ENCODE measurements around the gene APBA2.

APBA2 gene

DNA sequence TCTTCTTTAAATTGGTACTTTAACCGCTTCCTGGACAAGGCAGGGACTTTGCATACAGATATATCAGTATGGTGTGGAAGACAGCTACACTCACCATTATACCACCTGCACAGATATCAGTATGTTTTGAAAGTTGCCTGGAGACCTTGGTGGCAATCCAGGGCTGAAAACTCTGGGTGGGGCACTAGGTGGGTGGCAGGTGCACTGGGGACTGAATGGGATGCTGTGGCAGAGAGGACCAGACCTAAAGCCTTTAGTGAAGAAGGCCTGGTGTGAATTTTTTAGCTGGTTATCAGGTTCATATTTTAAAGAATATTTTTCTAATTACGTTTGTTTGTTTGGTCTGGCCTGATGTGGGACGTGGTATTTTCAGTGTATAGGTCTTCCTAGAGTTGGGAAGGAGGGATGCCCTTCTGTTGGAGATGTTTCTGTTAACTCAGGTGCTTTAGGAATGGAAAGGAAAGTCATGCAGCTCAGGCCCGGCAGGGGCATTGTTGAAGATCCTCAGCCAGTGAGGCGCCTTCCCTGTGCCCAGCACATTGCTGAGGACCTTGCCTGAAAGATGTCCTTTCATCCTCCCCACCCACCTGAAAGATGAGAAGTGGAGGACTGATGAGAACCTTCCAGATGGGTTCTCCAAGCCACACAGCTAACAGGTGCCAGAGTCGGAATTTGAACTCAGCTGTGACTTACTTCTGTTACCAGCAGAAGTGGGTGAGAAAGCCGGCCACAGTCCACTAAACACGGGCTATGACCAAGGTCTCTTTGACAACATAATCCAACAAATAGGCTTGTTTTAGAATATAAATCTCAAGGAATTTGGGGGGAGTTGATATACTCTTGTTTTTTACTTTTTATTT, 77.3 kb downstream of the APBA2 start:
- Histone ChIP-seq H3K9ac (ENCODE audit: low read length) (no peak overlapping the region), H3K9me3 (ENCODE audit: control insufficient read depth, low read length) (no peaks in the 10 kb centered on the region), H3K4me1 (ENCODE audit: control insufficient read depth, insufficient read depth, low read length) (no peaks in the 10 kb centered on the region), H3K36me3 (ENCODE audit: control insufficient read depth, insufficient read depth, low read length) (no peaks in the 10 kb centered on the region), H3K4me3 (ENCODE audit: low read length) (no peak overlapping the region), H3K27me3 (ENCODE audit: control insufficient read depth, insufficient read depth, low read length) (no peaks in the 10 kb centered on the region)

GRCh38 chr15:28963711-28964081, 77.9 kb downstream of the APBA2 start:
- Histone ChIP-seq H3K4me1 (ENCODE audit: control insufficient read depth, insufficient read depth, low read length) (no peaks in the 10 kb centered on the region), H3K4me3 (ENCODE audit: low read length) (no peak overlapping the region), H3K9me3 (ENCODE audit: control insufficient read depth, low read length) (no peaks in the 10 kb centered on the region), H3K27me3 (ENCODE audit: control insufficient read depth, insufficient read depth, low read length) (no peaks in the 10 kb centered on the region), H3K36me3 (ENCODE audit: control insufficient read depth, insufficient read depth, low read length) (no peaks in the 10 kb centered on the region), H3K9ac (ENCODE audit: low read length) (no peak overlapping the region)

DNA sequence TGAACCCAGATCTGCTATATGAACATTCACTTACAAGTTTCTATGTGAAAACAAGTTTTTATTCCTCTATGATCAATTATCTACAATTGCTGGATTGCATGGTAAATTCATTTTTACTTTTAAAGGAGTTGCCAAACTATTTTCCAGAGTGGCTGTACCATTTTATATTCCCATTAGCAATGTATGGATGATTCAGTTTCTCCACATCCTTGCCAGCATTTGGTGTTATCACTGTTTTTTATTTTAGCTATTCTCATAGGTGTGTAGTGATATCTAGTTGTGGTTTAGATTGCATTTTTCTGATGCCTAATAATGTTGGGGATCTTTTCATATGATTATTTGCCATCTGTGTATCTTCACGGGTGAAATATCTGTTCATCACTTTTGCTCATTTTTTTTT, 78.3 kb downstream of the APBA2 start:
- Histone ChIP-seq H3K4me3 (ENCODE audit: low read length) (no peak overlapping the region), H3K36me3 (ENCODE audit: control insufficient read depth, insufficient read depth, low read length) (no peaks in the 10 kb centered on the region), H3K4me1 (ENCODE audit: control insufficient read depth, insufficient read depth, low read length) (no peaks in the 10 kb centered on the region), H3K27me3 (ENCODE audit: control insufficient read depth, insufficient read depth, low read length) (no peaks in the 10 kb centered on the region), H3K9ac (ENCODE audit: low read length) (no peak overlapping the region), H3K9me3 (ENCODE audit: control insufficient read depth, low read length) (no peaks in the 10 kb centered on the region)

DNA sequence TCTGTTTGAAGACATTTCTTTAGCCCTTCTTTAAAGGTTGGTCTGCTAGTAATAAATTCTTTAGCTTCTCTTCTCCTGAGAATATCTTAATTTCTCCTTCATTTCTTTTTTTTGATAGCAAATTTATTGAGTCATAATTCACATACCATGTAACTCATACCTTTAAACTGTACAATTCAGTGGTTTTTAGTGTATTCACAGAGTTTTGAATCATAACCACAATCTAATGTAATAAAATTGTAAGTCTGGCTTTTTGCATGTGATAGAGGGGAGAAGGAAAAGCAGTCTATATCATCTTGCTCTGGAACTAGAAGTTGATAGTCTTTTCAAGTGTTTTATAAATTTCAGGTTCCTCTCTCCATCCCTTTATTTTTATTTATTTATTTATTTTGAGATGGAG, 81.3 kb downstream of the APBA2 start:
- Histone ChIP-seq H3K9ac (ENCODE audit: low read length) (no peak overlapping the region), H3K4me3 (ENCODE audit: low read length) (no peak overlapping the region), H3K36me3 (ENCODE audit: control insufficient read depth, insufficient read depth, low read length) (no peaks in the 10 kb centered on the region), H3K9me3 (ENCODE audit: control insufficient read depth, low read length) (no peaks in the 10 kb centered on the region), H3K27me3 (ENCODE audit: control insufficient read depth, insufficient read depth, low read length) (no peaks in the 10 kb centered on the region), H3K4me1 (ENCODE audit: control insufficient read depth, insufficient read depth, low read length) (no peaks in the 10 kb centered on the region)

- no peak overlapping the region for H3K9ac ChIP-seq (ENCODE audit: low read length)
- no peaks in the 10 kb centered on the region for H3K9me3 ChIP-seq (ENCODE audit: control insufficient read depth, low read length)
- no peaks in the 10 kb centered on the region for H3K27me3 ChIP-seq (ENCODE audit: control insufficient read depth, insufficient read depth, low read length)
- no peaks in the 10 kb centered on the region for H3K36me3 ChIP-seq (ENCODE audit: control insufficient read depth, insufficient read depth, low read length)
- no peaks in the 10 kb centered on the region for H3K4me1 ChIP-seq (ENCODE audit: control insufficient read depth, insufficient read depth, low read length)
- H3K4me3 ChIP-seq (ENCODE audit: low read length), result no peak overlapping the region
These were observed 82.2 kb downstream of the APBA2 start for GRCh38 chr15:28967990-28968389.

DNA sequence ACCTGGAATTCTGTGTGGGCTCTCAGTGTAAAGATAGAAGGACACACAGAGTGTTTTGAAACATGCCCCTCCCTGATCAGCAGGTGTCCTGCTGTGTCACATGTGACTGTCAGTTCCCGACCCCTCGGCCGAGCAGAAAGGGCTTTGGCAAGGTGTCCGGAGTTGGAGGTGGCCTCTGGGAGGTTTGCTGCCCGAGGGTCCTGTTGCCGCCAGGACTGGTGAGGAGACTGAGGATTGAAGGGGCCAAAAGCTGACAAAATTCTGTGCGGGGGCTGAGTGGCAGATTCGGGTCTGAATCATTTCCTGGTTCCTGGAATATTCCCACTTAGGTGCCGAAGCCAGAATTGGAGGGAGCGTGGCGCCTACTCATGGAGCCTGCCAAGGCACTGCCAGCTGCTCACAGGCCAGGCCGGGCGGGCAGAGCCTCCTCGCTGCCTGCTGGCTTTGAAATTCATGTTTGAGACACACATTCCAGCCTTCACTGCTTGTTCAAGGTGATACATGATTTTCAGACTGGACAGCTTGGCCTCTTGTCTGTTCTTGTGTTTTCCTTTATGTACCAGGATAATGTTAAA, 83.8 kb downstream of the APBA2 start:
- Histone ChIP-seq H3K36me3 (ENCODE audit: control insufficient read depth, insufficient read depth, low read length) (no peaks in the 10 kb centered on the region), H3K9me3 (ENCODE audit: control insufficient read depth, low read length) (no peaks in the 10 kb centered on the region), H3K4me3 (ENCODE audit: low read length) (no peak overlapping the region), H3K9ac (ENCODE audit: low read length) (no peak overlapping the region), H3K4me1 (ENCODE audit: control insufficient read depth, insufficient read depth, low read length) (no peaks in the 10 kb centered on the region), H3K27me3 (ENCODE audit: control insufficient read depth, insufficient read depth, low read length) (no peaks in the 10 kb centered on the region)

- Histone ChIP-seq H3K27me3 (ENCODE audit: control insufficient read depth, insufficient read depth, low read length) (no peaks in the 10 kb centered on the region), H3K36me3 (ENCODE audit: control insufficient read depth, insufficient read depth, low read length) (no peaks in the 10 kb centered on the region), H3K4me1 (ENCODE audit: control insufficient read depth, insufficient read depth, low read length) (no peaks in the 10 kb centered on the region), H3K4me3 (ENCODE audit: low read length) (no peak overlapping the region), H3K9me3 (ENCODE audit: control insufficient read depth, low read length) (no peaks in the 10 kb centered on the region), H3K9ac (ENCODE audit: low read length) (no peak overlapping the region)
These were observed 88.4 kb downstream of the APBA2 start for GRCh38 chr15:28974142-28974541.

GRCh38 chr15:28975766-28976179, 90.0 kb downstream of the APBA2 start:
- H3K27me3 ChIP-seq (ENCODE audit: control insufficient read depth, insufficient read depth, low read length), result no peaks in the 10 kb centered on the region
- no peak overlapping the region for H3K9ac ChIP-seq (ENCODE audit: low read length)
- no peaks in the 10 kb centered on the region for H3K36me3 ChIP-seq (ENCODE audit: control insufficient read depth, insufficient read depth, low read length)
- H3K9me3 ChIP-seq (ENCODE audit: control insufficient read depth, low read length), result no peaks in the 10 kb centered on the region
- H3K4me1 ChIP-seq (ENCODE audit: control insufficient read depth, insufficient read depth, low read length), result no peaks in the 10 kb centered on the region
- no peak overlapping the region for H3K4me3 ChIP-seq (ENCODE audit: low read length)

- no peaks in the 10 kb centered on the region for H3K4me1 ChIP-seq (ENCODE audit: control insufficient read depth, insufficient read depth, low read length)
- no peak overlapping the region for H3K9ac ChIP-seq (ENCODE audit: low read length)
- no peaks in the 10 kb centered on the region for H3K27me3 ChIP-seq (ENCODE audit: control insufficient read depth, insufficient read depth, low read length)
- no peaks in the 10 kb centered on the region for H3K36me3 ChIP-seq (ENCODE audit: control insufficient read depth, insufficient read depth, low read length)
- no peak overlapping the region for H3K4me3 ChIP-seq (ENCODE audit: low read length)
- no peaks in the 10 kb centered on the region for H3K9me3 ChIP-seq (ENCODE audit: control insufficient read depth, low read length)
These were observed 91.7 kb downstream of the APBA2 start for GRCh38 chr15:28977377-28978010.

DNA sequence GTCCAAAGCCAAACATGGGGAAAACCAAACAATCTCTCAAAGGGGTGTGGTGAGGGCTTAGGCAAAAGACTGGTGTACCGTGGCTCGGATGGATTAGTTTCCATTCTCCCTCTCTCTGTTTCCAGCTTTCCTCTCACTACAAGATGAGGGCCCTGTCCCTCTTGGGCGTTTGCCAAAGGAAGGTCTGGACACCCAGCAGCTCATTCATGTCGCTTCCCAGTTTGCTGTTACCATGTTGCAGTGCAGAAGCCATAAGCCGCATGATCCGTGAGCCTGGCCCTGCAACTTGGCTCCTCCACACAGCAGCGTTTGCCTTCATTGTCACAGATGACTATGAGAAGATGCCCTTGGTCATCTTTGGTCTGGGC, 92.2 kb downstream of the APBA2 start:
- H3K27me3 ChIP-seq (ENCODE audit: control insufficient read depth, insufficient read depth, low read length), result no peaks in the 10 kb centered on the region
- no peaks in the 10 kb centered on the region for H3K4me1 ChIP-seq (ENCODE audit: control insufficient read depth, insufficient read depth, low read length)
- H3K36me3 ChIP-seq (ENCODE audit: control insufficient read depth, insufficient read depth, low read length), result no peaks in the 10 kb centered on the region
- no peak overlapping the region for H3K9ac ChIP-seq (ENCODE audit: low read length)
- H3K4me3 ChIP-seq (ENCODE audit: low read length), result no peak overlapping the region
- H3K9me3 ChIP-seq (ENCODE audit: control insufficient read depth, low read length), result no peaks in the 10 kb centered on the region

GRCh38 chr15:28978661-28979060, 92.9 kb downstream of the APBA2 start:
- Histone ChIP-seq H3K9me3 (ENCODE audit: control insufficient read depth, low read length) (no peaks in the 10 kb centered on the region), H3K36me3 (ENCODE audit: control insufficient read depth, insufficient read depth, low read length) (no peaks in the 10 kb centered on the region), H3K27me3 (ENCODE audit: control insufficient read depth, insufficient read depth, low read length) (no peaks in the 10 kb centered on the region), H3K4me3 (ENCODE audit: low read length) (no peak overlapping the region), H3K4me1 (ENCODE audit: control insufficient read depth, insufficient read depth, low read length) (no peaks in the 10 kb centered on the region), H3K9ac (ENCODE audit: low read length) (no peak overlapping the region)

- Histone ChIP-seq H3K4me3 (ENCODE audit: low read length) (no peak overlapping the region), H3K4me1 (ENCODE audit: control insufficient read depth, insufficient read depth, low read length) (no peaks in the 10 kb centered on the region), H3K9me3 (ENCODE audit: control insufficient read depth, low read length) (no peaks in the 10 kb centered on the region), H3K36me3 (ENCODE audit: control insufficient read depth, insufficient read depth, low read length) (no peaks in the 10 kb centered on the region), H3K9ac (ENCODE audit: low read length) (no peak overlapping the region), H3K27me3 (ENCODE audit: control insufficient read depth, insufficient read depth, low read length) (no peaks in the 10 kb centered on the region)
These were observed 93.6 kb downstream of the APBA2 start for GRCh38 chr15:28979208-28979841.
